ENCODE measurements around the gene EXOSC1. TPM values are rescaled to one million over a fixed set of nuclear protein-coding genes. Genes with fewer than 3 reads are reported as not detected.
A peak's percentile ranks its signal among the peaks of the same experiment; 100 is the strongest.
"Not testable (repeated sequence)": the region's sequence is repeated elsewhere in the genome, so short reads cannot be mapped to it uniquely, and the experiment has no call there.

Gene EXOSC1
- polyA plus RNA-seq, 6 donors from 2014 or later, result 47.3 to 72.0 (median 65.8) TPM

DNA sequence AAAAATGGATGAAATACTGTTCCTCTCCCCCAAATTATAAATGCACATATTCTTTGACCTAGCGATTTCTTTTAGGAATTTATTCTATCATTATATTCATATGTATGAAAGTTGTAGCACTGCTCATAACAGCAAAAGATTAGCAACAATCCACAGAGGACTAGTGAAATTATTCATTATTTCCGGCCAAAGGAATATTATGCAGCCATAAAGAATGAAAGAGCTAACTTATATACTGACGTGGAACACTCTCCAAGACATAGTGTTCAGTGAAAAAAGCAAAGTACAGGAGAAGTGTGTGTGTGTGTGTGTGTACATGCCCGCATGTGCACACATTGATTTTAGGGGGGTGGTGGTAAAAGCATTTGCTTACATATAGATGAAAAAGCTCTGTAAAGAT lies 29.1 kb upstream of the EXOSC1 start:
- DNase-seq, result no peak
- peaks cover 0 to 6% (median 0%) of the 10 kb centered on the region in 7 donors for H3K9me3 Mint-ChIP-seq
- no peak overlapping the region for H3K27ac Mint-ChIP-seq
- peaks cover 0 to 4% (median 0%) of the 10 kb centered on the region in 3 donors for H3K4me1 Mint-ChIP-seq
- H3K36me3 Mint-ChIP-seq, result peaks cover 25 to 30% of the 10 kb centered on the region in 2 donors
- H3K4me3 Mint-ChIP-seq, result no peak overlapping the region
- H3K27me3 Mint-ChIP-seq, result no peaks in the 10 kb centered on the region
- no peak for ATAC-seq (ENCODE audit: low read depth in 2 of 2)

DNA sequence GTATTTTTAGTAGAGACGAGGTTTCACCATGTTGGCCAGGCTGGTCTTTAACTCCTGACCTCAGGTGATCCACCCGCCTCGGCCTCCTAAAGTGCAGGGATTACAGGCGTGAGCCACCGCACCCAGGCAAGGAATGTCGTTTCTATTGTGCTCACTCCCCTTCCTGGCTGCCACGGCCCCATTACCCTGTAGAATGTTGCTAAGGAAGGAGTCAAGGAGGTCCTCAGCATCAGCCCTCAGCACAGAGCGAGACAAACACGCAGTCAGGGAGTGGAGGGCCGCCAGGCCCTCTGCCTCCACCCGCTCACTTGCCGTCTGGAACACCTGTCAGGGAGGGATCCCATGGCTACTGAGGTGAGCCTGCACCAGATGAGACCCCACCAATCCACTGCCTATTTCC lies 23.0 kb upstream of the EXOSC1 start:
- not testable (repeated sequence) for H3K4me3 Mint-ChIP-seq; H3K27me3 Mint-ChIP-seq; H3K36me3 Mint-ChIP-seq; DNase-seq; ATAC-seq (ENCODE audit: low read depth in 2 of 2); H3K4me1 Mint-ChIP-seq; H3K9me3 Mint-ChIP-seq
- peak overlapping the region in 2 of 6 donors; percentile 15 to 42 for H3K27ac Mint-ChIP-seq

DNA sequence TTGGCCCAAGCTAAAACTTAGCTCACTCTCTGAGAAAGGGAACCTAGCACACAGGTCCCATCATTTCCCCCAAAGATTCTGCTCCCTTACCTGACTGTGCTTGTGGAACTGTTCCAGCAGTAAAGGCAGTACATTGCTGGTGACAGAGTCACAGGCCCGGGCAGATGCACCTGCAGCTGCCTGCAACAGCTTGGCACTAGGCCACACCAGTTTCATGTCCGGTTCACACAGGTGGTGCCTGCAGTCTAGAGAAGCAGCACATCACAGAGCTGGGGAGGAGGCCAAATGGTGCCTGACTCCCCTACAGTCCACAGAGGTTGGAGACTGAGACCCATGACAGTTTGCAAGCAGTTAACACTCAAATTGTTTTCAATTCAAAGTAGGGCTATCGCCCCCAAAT lies 22.4 kb upstream of the EXOSC1 start:
- H3K36me3 Mint-ChIP-seq, result peaks cover 8 to 11% of the 10 kb centered on the region in 2 donors
- no peaks in the 10 kb centered on the region for H3K27me3 Mint-ChIP-seq

DNA sequence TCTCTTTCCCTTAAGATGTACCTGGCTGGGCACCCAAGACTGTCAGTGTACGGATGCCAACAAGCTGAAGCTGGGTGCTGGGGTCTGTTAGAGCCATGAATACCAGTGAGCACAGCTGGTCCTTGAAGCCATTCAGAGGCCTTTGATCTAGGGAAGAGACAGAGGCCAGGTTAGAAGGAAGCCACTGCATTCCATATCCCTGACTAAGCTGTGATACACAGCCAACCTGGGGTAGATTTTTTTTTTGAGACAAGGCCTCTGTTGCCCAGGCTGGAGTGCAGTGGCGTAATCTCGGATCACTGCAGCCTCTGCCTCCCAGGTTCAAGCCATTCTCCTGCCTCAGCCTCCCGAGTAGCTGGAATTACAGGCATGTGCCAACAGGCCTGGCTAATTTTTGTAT lies 20.9 kb upstream of the EXOSC1 start:
- no peak overlapping the region for H3K4me3 Mint-ChIP-seq
- peaks cover 8 to 11% of the 10 kb centered on the region in 2 donors for H3K36me3 Mint-ChIP-seq
- ATAC-seq (ENCODE audit: low read depth in 2 of 2), result no peak
- peak overlapping the region in 1 of 6 donors; percentile 17 for H3K27ac Mint-ChIP-seq
- peaks cover 0 to 6% (median 4%) of the 10 kb centered on the region in 3 donors for H3K4me1 Mint-ChIP-seq
- DNase-seq, result no peak
- H3K9me3 Mint-ChIP-seq, result no peaks in the 10 kb centered on the region
- H3K27me3 Mint-ChIP-seq, result no peaks in the 10 kb centered on the region

More for the DNA sequence above, 22.4 kb upstream of the EXOSC1 start:
- DNase-seq (no peak), ATAC-seq (ENCODE audit: low read depth in 2 of 2) (no peak)
- Mint-ChIP-seq H3K4me3 (no peak overlapping the region), H3K27ac (peak overlapping the region in 1 of 6 donors; percentile 42), H3K4me1 (peaks cover 0 to 6% (median 4%) of the 10 kb centered on the region in 3 donors), H3K9me3 (no peaks in the 10 kb centered on the region)

DNA sequence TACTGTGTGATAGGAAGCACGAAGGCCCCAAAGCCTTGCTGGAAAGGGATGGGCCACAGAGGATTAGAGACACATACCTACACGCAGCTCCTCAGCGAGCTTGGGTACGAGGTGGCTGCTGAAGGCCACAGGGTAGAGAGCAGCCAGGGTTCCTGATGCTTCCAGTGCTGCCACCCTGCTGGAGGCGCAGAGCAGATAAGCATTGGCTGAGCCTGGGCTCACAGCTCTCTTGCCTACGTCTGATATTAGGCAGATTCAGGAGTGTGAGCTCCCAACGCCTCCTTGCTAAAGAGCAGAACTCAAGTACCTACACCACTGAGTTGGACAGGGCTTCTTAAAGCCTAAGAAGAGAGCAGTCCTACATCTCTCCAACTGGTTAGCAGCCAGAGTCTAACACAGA lies 20.2 kb upstream of the EXOSC1 start:
- Mint-ChIP-seq H3K4me1 (peaks cover 0 to 6% (median 4%) of the 10 kb centered on the region in 3 donors), H3K36me3 (peaks cover 8 to 11% of the 10 kb centered on the region in 2 donors), H3K27me3 (no peaks in the 10 kb centered on the region), H3K27ac (no peak overlapping the region), H3K9me3 (no peaks in the 10 kb centered on the region), H3K4me3 (no peak overlapping the region)
- ATAC-seq (ENCODE audit: low read depth in 2 of 2) (no peak), DNase-seq (no peak)

DNA sequence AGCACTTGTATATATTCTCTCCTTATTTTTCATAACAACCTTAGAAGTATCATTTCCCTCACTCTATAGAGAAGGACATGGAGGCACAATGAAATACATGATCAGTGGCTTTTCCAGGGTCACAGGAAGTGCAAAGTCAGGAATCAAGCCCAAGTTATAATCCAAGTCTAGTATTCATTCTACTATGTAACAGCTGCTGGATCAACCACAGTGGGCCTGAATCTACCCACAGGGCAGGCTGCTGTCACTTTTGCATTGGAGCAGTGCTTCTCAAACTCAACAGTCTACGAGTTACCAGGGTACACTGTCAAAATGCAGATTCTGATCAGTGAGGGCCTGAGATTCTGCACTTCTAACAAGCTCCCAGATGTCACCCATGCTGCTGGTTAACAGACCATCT lies 18.4 kb upstream of the EXOSC1 start:
- Mint-ChIP-seq H3K36me3 (peaks cover 18 to 23% of the 10 kb centered on the region in 2 donors), H3K27me3 (no peaks in the 10 kb centered on the region), H3K27ac (peak overlapping the region in 1 of 6 donors; percentile 41), H3K9me3 (no peaks in the 10 kb centered on the region), H3K4me1 (peaks cover 0 to 6% (median 4%) of the 10 kb centered on the region in 3 donors), H3K4me3 (no peak overlapping the region)
- DNase-seq (no peak), ATAC-seq (ENCODE audit: low read depth in 2 of 2) (no peak)

DNA sequence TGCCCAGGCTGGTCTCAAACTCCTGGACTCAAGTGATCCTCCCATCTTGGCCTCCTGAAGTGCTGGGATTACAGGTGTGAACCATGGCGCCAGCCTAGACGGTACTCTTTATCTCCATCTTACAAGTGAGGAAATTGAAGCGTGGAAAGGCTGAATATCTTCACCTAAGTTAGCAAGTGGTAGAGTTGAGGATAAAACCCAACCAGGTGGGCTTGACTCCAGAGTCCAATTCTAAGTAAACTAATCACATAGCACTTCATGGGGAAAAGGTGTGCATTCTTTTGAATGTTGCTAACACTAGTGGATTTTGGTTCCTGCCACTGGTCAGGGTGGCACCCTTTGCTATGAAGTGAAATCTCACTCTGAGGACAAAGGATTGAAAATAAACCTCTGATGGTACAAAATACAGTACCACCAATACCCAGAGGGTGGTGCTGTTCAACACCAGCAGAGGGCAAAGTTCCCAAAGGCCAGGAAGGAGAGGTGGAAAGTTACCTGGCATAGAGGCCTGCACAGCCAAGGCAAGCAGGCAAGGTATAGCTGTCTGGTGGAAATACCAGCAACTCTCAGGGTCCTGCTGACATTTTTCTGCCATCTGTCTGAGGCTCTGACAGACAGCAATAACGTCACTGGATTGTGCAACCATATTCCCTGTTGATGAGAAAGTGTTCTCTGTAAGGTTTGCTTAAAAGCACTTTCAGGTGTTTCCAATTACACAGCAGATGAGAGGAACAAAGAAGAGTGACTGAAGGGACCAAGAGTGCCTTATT lies 17.7 kb upstream of the EXOSC1 start:
- peak; percentile 23 for DNase-seq
- peaks cover 18 to 30% of the 10 kb centered on the region in 2 donors for H3K36me3 Mint-ChIP-seq
- H3K9me3 Mint-ChIP-seq, result no peaks in the 10 kb centered on the region
- no peaks in the 10 kb centered on the region for H3K27me3 Mint-ChIP-seq
- no peak overlapping the region for H3K27ac Mint-ChIP-seq
- ATAC-seq (ENCODE audit: low read depth in 2 of 2), result peak; percentile 40 to 56
- H3K4me3 Mint-ChIP-seq, result no peak overlapping the region
- H3K4me1 Mint-ChIP-seq, result peaks cover 0 to 6% (median 4%) of the 10 kb centered on the region in 3 donors

DNA sequence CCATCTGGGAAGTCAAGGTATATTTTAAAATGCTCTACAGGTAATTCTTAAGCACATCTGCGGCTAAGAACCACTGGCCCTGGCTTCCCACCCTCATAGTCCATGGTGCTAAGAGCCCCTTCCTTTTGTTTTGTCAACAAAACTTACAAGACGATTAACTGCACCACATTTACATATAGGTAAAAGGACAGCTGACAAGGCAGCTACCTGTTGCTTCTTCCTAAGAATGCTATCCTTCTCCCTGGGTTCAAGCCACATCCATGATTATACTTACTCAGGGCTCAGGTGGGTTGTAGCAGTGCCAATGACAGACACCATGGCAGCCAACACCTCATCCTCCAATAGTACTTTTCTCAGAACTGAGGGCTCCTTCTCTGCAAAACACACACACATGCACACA lies 16.5 kb upstream of the EXOSC1 start:
- H3K36me3 Mint-ChIP-seq, result peaks cover 22 to 36% of the 10 kb centered on the region in 2 donors
- ATAC-seq (ENCODE audit: low read depth in 2 of 2) (no peak), DNase-seq (no peak)
- H3K4me3 Mint-ChIP-seq, result no peak overlapping the region
- no peak overlapping the region for H3K27ac Mint-ChIP-seq
- H3K4me1 Mint-ChIP-seq, result peaks cover 0 to 6% (median 4%) of the 10 kb centered on the region in 3 donors
- no peaks in the 10 kb centered on the region for H3K9me3 Mint-ChIP-seq
- no peaks in the 10 kb centered on the region for H3K27me3 Mint-ChIP-seq

DNA sequence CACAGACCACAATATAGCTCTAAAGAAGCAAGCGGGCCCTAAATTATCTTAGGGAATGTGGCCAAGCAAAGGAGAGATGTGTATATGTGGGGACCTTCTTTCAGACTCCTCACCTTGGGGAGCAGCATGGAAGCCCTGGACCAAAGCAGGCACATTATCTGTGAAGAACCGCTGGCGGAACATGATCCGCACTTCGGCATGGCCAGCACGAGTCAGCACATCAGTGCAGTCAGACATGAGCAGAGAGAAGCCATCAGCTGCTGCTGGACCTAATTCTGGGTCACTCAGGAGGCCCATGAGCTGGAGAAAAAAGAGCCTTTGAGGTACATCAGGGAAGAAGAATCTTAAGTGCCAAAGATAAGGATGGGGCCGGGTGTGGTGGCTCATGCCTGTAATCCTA lies 14.1 kb upstream of the EXOSC1 start:
- Mint-ChIP-seq H3K27ac (no peak overlapping the region), H3K36me3 (peaks cover 13 to 28% of the 10 kb centered on the region in 2 donors)

DNA sequence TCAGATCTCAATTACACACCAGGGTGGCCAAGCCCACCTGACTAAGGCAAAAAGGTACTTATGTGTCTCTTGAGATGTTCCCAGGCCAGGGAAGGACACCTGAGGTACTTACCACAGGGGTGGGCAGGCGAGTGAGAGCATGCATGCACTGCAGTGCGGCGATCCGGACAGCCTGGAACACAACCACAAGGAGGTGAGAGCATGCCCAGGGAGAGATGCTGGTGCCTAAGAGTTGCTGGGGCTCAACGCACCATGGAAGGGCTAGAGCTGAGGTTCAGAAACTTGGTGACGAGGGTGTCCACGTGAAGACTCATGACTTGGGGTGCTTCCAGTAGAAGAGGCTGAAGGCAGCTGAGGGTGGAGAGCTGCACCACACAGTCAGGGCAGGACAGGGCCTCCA lies 13.3 kb upstream of the EXOSC1 start:
- no peak overlapping the region for H3K4me3 Mint-ChIP-seq
- no peaks in the 10 kb centered on the region for H3K9me3 Mint-ChIP-seq
- no peak for DNase-seq
- peaks cover 13 to 28% of the 10 kb centered on the region in 2 donors for H3K36me3 Mint-ChIP-seq
- H3K4me1 Mint-ChIP-seq, result peaks cover 0 to 4% (median 3%) of the 10 kb centered on the region in 3 donors
- no peaks in the 10 kb centered on the region for H3K27me3 Mint-ChIP-seq
- H3K27ac Mint-ChIP-seq, result peak overlapping the region in 1 of 6 donors; percentile 87
- ATAC-seq (ENCODE audit: low read depth in 2 of 2), result no peak

More for the DNA sequence above, 14.1 kb upstream of the EXOSC1 start:
- Mint-ChIP-seq H3K4me3 (no peak overlapping the region), H3K9me3 (no peaks in the 10 kb centered on the region), H3K27me3 (no peaks in the 10 kb centered on the region), H3K4me1 (peaks cover 0 to 6% (median 4%) of the 10 kb centered on the region in 3 donors)
- ATAC-seq (ENCODE audit: low read depth in 2 of 2), result no peak
- no peak for DNase-seq

DNA sequence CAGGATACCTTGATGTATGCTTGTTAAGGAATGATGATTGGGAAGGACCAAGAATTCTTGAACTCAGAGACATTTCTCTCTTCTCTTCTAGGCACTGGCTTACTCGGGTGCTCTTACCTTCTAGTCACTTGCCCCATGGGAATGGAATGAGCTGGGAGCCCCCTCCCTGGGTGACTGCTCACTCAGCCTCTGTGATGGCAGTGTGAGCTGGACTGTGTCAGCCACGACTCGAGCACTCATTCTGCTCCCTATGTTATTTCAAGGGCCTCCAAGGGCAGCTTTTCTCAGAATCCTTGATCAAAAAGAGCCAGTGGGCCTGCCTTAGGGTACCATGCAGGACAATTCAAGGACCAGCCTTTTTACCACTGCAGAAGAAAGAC lies 10.9 kb upstream of the EXOSC1 start:
- no peak for DNase-seq

DNA sequence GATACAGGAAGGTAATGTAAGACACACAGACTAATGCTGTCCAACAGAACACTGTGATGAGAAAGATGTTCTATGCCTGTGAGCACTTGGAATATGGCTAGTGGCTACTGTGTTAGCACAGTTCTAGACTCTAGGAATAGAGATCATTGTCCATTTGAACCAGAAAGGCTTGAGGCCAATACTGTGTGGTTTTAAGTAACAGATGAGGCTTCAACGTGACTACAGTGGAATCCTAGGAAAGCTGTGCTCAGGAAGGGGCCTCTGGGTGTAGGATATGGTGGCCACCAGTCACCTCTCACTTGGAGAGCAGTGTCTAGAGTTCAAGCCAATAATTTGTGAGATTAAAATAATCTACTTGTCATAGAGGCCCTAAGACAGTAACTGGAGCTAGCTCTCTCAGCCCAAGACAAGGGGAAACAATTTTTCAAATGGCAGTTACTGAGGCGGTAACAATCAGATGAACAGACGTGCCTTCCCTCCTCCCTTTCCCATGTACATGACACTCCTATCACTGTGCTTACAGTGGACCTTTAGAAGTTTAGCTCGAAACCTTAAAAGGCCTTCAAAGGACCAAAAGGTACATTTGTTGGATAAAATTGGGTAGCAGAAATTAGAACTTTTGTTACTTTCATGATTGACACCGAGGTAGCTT lies 10.4 kb upstream of the EXOSC1 start:
- DNase-seq, result no peak
- Mint-ChIP-seq H3K27me3 (no peaks in the 10 kb centered on the region), H3K4me3 (no peak overlapping the region), H3K9me3 (no peaks in the 10 kb centered on the region), H3K4me1 (no peaks in the 10 kb centered on the region), H3K36me3 (peaks cover 10 to 28% of the 10 kb centered on the region in 2 donors), H3K27ac (peak overlapping the region in 1 of 6 donors; percentile 59)
- ATAC-seq (ENCODE audit: low read depth in 2 of 2), result no peak

More for the DNA sequence above, 10.9 kb upstream of the EXOSC1 start:
- H3K4me1 Mint-ChIP-seq, result no peaks in the 10 kb centered on the region
- H3K9me3 Mint-ChIP-seq, result no peaks in the 10 kb centered on the region
- no peaks in the 10 kb centered on the region for H3K27me3 Mint-ChIP-seq
- ATAC-seq (ENCODE audit: low read depth in 2 of 2), result no peak
- peak overlapping the region in 1 of 8 donors; percentile 56 for H3K4me3 Mint-ChIP-seq
- H3K27ac Mint-ChIP-seq, result peak overlapping the region in 1 of 6 donors; percentile 87
- peaks cover 10 to 28% of the 10 kb centered on the region in 2 donors for H3K36me3 Mint-ChIP-seq

DNA sequence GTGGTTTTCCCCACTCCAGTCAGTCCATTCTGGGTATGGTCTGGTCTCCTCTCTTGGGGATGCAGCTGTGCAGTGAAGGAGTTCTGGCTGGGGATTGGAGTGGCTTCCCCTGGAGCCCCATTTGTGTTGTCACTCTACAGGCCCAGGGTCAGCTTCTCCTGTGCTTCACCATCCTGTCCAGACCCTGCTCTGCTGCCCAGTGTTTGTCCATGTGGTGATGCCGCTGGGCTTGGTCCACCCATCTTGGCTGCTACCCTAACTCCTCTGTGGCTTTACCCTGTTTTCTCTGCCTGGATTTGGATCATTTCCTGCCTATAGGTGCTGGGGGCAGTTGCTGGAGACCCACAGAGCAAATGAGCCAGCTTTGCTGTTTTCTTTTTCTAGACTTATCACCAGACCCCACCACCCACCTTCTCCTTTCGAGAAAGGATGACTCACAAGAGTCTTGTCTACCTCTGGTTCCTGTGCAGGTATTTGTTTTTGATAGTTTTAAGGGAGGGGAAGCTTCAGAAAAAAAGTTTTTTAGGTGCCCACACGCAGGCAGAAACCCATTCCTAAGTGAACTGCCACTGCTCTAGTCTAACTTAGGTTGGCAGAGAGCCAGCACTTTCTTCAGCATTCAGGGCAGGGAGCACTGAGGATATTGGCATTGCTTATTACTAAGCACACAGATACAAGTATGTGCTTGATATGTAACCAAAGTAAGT lies 8.7 kb upstream of the EXOSC1 start:
- Mint-ChIP-seq H3K27me3 (no peaks in the 10 kb centered on the region), H3K4me3 (no peak overlapping the region), H3K36me3 (peaks cover 5 to 16% of the 10 kb centered on the region in 2 donors), H3K4me1 (peaks cover 1 to 9% (median 8%) of the 10 kb centered on the region in 3 donors), H3K27ac (peak overlapping the region in 3 of 6 donors; percentile 39 to 69 (median 56)), H3K9me3 (no peaks in the 10 kb centered on the region)
- no peak for DNase-seq
- no peak for ATAC-seq (ENCODE audit: low read depth in 2 of 2)
